ENCODE results near the gene PIAS1.
A peak's percentile ranks its signal among the peaks of the same experiment; 100 is the strongest.
"Not testable (repeated sequence)": the region's sequence is repeated elsewhere in the genome, so short reads cannot be mapped to it uniquely, and the experiment has no call there.

Gene PIAS1

GRCh38 chr15:68208636-68209240 is 154.6 kb downstream of the PIAS1 start:
- TF ChIP-seq CTCF (IDR thresholded peaks at IDR 0.05; ENCODE audit: control insufficient read depth, insufficient read depth, low read depth, low read length, missing control alignments) = no peak
- no peak for DNase-seq (ENCODE audit: low read depth)

DNA sequence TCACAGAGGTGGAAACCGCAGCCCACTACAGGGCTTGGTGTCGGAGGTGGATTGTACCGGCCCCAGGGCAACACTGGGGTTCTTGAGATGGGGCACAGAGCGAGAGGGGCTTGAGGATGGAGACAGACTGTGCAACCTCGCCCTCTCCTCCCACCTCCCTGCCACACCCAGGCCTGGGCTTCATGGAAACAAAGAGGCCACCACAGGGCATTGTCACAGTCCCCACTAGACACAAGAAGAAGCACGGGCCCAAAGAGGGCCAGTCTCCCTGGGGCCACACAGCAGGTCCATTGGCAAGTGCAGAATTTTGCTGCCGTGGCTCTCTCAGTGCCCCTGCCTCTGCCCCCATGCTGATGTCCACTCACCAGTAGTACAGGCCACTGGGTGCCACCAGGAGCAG is 155.2 kb downstream of the PIAS1 start:
- no peak for TF ChIP-seq CTCF (IDR thresholded peaks at IDR 0.05; ENCODE audit: control insufficient read depth, insufficient read depth, low read depth, low read length, missing control alignments)
- no peak overlapping the region for H3K4me3 ChIP-seq (ENCODE audit: control insufficient read depth, low read depth, low read length)
- DNase-seq (ENCODE audit: low read depth) = no peak

More at GRCh38 chr15:68208636-68209240, 154.6 kb downstream of the PIAS1 start:
- no peak overlapping the region for H3K4me3 ChIP-seq (ENCODE audit: control insufficient read depth, low read depth, low read length)

- no peak for TF ChIP-seq CTCF (IDR thresholded peaks at IDR 0.05; ENCODE audit: control insufficient read depth, insufficient read depth, low read depth, low read length, missing control alignments)
- no peak for DNase-seq (ENCODE audit: low read depth)
- no peak overlapping the region for H3K4me3 ChIP-seq (ENCODE audit: control insufficient read depth, low read depth, low read length)
These were observed 155.8 kb downstream of the PIAS1 start for GRCh38 chr15:68209735-68210408.

- no peak for TF ChIP-seq CTCF (IDR thresholded peaks at IDR 0.05; ENCODE audit: control insufficient read depth, insufficient read depth, low read depth, low read length, missing control alignments)
- no peak for DNase-seq (ENCODE audit: low read depth)
- H3K4me3 ChIP-seq (ENCODE audit: control insufficient read depth, low read depth, low read length) = peak overlapping the region; percentile 28
These were observed 156.3 kb downstream of the PIAS1 start for GRCh38 chr15:68210409-68210756.

DNA sequence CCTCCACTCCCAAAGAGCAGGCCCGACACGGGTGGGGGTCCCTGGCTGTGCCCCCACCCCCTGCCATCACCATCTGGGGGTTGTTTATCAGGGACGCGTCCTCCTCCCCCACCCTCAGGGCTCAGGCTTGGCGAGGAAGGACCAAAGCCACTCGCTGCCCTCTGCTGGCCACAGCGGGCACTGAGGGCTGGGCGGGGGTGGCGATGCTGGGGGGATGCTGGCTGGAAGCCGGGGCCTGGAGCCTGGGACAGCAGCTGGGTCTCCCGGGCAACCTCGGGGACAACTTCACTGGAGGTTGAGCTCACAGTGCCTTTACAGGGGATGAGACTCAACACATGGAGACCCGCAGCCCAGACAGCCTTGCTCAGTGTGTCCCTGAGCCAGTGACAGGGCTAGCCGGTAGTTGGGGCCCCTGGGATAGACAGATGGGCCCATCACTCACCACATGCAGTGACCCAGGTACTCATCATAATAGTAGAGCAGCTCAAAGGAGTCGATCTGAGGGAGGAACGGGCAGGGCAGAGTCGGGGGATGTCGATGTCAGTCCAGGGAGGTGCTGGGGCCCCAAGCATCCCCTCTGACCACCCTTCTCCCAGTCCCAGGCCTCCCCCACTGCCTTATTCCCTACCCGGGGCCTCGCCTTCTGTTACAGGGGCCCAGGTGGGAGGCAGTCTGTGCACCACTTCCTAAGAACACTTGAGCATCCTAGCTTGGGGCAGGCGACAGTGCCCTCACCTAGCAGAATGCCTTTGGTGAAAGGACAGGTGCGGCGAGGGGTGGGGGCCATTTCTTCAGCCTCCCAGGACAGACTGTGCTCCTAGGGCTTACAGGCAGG is 156.9 kb downstream of the PIAS1 start:
- TF ChIP-seq CTCF (IDR thresholded peaks at IDR 0.05; ENCODE audit: control insufficient read depth, insufficient read depth, low read depth, low read length, missing control alignments) = peak; percentile 93
- peak overlapping the region; percentile 28 for H3K4me3 ChIP-seq (ENCODE audit: control insufficient read depth, low read depth, low read length)
- DNase-seq (ENCODE audit: low read depth) = no peak

DNA sequence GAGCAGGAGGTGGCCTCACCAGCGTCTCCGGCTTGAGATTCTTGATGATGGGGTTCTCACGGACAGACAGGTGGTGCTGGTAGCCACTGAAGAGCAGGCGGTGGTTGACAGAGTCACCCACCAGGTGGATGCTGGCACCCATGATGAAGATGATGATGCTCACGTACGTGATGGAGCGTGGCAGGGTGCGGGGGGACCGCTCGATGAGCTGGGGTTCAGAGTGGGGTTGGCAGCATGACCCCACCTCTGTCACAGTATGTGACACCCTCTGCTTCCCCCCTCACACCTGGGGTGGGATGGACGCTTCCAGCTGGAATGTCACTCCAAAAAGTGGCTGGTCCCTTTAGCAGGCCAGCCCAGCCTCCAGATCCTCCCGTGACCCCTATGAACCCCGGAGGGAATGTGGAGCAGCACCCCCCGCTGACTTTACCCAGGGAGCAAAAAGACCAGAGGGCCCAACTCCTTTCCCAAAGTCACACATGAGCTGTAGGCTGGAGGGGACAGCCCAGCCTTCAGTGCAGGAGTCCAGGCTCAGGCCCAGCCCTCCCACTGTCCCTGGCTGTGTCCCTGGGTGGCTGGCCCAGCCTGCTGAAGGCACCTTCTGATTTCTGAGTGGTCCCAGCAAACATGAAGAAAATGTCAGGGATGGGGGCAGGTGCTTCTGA is 157.7 kb downstream of the PIAS1 start:
- no peak for DNase-seq (ENCODE audit: low read depth)
- TF ChIP-seq CTCF (IDR thresholded peaks at IDR 0.05; ENCODE audit: control insufficient read depth, insufficient read depth, low read depth, low read length, missing control alignments) = no peak
- no peak overlapping the region for H3K4me3 ChIP-seq (ENCODE audit: control insufficient read depth, low read depth, low read length)

DNA sequence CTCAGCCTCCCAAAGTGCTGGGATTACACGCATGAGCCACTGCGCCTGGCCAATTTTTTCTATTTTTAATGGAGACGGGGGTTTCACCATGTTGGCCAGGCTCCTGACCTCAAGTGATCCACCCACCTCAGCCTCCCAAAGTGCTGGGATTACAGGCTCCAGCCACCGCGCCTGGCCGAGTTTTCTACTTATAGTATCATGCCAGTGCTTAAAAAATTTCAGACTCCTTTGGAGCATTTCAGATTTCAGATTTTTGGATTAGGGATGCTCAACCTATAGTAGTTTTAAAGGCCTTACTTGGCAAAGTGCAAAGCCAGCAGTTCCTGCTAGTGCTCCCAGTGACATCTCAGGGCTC is 159.4 kb downstream of the PIAS1 start:
- DNase-seq (ENCODE audit: low read depth); H3K4me3 ChIP-seq (ENCODE audit: control insufficient read depth, low read depth, low read length): not testable (repeated sequence)
